Activated naive CD8-positive, alpha-beta T cell treated with anti-CD3 and anti-CD28 coated beads, Interleukin-2, amount 10 ng/mL, durations not matched to agents 7 days and 5 days (primary cell): ENCODE results near the gene EHHADH. TPM values are rescaled to one million over a fixed set of nuclear protein-coding genes. Genes with fewer than 3 reads are reported as not detected.
"Not testable (repeated sequence)": the region's sequence is repeated elsewhere in the genome, so short reads cannot be mapped to it uniquely, and the experiment has no call there.

Experiments
- ATAC-seq: fragments of 150-1000 bp; cut with Tn5 transposase; one replicate; pipeline ENCODE4 v1.10.0; 2021; ENCODE audit warnings: low read depth, moderate library complexity
- POLR2A ChIA-PET: fragments of 350-600 bp; sonication (Branson Sonifier 250); formaldehyde crosslinking; loops from one replicate; lab custom pipeline; 2021; ENCODE audit warnings: antibody characterized with exemption; lab: Charles Lee
- DNase-seq: peaks from one replicate; pipeline ENCODE4 v3.0.0; 2021
- H3K27ac Mint-ChIP-seq: one replicate; pipeline ENCODE4 v1.8.0; 2022; ENCODE audit warnings: mild to moderate bottlenecking, mixed read lengths
- H3K27me3 Mint-ChIP-seq: one replicate; pipeline ENCODE4 v1.8.0; 2022; ENCODE audit warnings: mild to moderate bottlenecking, moderate library complexity, mixed read lengths
- H3K36me3 Mint-ChIP-seq: one replicate; pipeline ENCODE4 v1.8.0; 2021; ENCODE audit warnings: mild to moderate bottlenecking, mixed read lengths
- H3K4me1 Mint-ChIP-seq: one replicate; pipeline ENCODE4 v1.8.0; 2021; ENCODE audit warnings: mixed read lengths
- H3K4me3 Mint-ChIP-seq: one replicate; pipeline ENCODE4 v1.8.0; 2022; ENCODE audit warnings: mild to moderate bottlenecking, moderate library complexity, mixed read lengths
- H3K9me3 Mint-ChIP-seq: one replicate; pipeline ENCODE4 v1.8.0; 2021; ENCODE audit warnings: mixed read lengths
- total RNA-seq, 2 experiments: library from RNA; stranded (reverse); gene quantifications; one replicate each; pipeline ENCODE4 v1.2.3, GENCODE V29; 2021

EHHADH gene
- total RNA-seq, 2 experiments from 2014 or later = 3.5 to 5.6 TPM

DNA sequence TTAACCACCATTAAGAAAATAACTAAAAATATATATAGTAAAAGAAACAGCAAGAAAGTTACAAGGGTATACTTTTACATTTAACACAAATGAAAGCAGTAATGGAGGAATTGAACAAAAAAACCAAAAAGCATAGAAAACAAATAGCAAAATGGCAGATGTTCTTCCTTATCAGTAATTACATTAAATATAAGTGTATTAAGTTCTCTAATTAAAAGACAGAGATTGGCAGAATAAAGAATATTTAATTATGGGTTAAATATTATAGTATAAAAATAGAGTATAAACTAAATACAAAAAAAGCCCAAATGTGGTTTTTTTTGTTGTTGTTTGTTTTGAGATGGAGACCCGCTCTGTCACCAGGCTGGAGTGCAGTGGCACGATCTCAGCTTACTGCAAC is 20.5 kb downstream of the EHHADH start:
- no peaks in the 10 kb centered on the region for H3K4me1 Mint-ChIP-seq

DNA sequence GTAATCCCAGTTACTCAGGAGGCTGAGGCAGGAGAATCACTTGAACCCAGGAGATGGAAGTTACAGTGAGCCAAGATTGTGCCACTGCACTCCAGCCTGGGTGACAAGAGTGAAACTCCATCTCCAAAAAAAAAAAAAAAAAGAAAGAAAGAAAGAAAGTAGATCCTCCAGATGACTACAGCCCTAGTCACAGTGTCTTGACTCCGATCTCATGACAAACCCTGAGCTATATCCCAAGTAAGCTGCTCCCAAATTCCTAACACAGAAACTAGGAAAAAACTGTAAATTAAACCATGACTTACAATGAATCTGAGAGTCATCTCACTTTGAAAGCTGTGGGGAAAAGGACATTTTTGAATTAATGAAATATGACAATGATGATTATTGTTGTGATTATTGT is 27.3 kb downstream of the EHHADH start:
- H3K4me3 Mint-ChIP-seq, DNase-seq, H3K9me3 Mint-ChIP-seq, H3K27ac Mint-ChIP-seq, H3K27me3 Mint-ChIP-seq, ATAC-seq, H3K4me1 Mint-ChIP-seq: not testable (repeated sequence)
- POLR2A ChIA-PET = interaction anchor here (0.7 kb wide), 1 partner anchor 514 kb away, joined by 4 read pairs; no protein-coding TSS in a partner anchor
- H3K36me3 Mint-ChIP-seq = peaks cover 13% of the 10 kb centered on the region

More for the DNA sequence above, 20.5 kb downstream of the EHHADH start:
- H3K27me3 Mint-ChIP-seq = no peaks in the 10 kb centered on the region
- H3K9me3 Mint-ChIP-seq = peaks cover 6% of the 10 kb centered on the region
- H3K27ac Mint-ChIP-seq = no peak overlapping the region
- POLR2A ChIA-PET = no interaction called here
- no peak for ATAC-seq
- DNase-seq = no peak
- H3K4me3 Mint-ChIP-seq = no peak overlapping the region
- H3K36me3 Mint-ChIP-seq = peaks cover 15% of the 10 kb centered on the region

DNA sequence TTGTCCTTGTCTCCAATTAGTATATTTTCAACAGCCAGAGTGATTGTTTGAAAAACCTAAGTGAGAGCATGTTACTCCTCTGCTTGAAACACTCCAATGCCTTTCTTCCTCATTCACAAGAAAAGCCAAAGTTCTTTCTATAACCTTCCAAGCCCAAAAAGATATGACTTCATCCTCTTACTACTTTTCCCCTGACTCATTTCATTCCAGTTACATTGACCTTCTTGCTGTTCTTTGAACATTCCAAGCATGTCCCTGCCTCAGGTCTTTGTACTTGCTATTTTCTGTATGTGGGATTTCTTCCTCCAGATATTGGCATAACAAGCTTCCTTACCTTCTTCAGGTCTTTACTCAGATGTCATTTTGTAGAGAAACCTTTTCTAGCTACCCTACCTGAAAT is 28.3 kb downstream of the EHHADH start:
- Mint-ChIP-seq H3K9me3 (no peaks in the 10 kb centered on the region), H3K36me3 (peaks cover 13% of the 10 kb centered on the region), H3K27ac (no peak overlapping the region), H3K27me3 (no peaks in the 10 kb centered on the region), H3K4me3 (no peak overlapping the region), H3K4me1 (no peaks in the 10 kb centered on the region)
- POLR2A ChIA-PET = no interaction called here
- DNase-seq = no peak
- no peak for ATAC-seq

DNA sequence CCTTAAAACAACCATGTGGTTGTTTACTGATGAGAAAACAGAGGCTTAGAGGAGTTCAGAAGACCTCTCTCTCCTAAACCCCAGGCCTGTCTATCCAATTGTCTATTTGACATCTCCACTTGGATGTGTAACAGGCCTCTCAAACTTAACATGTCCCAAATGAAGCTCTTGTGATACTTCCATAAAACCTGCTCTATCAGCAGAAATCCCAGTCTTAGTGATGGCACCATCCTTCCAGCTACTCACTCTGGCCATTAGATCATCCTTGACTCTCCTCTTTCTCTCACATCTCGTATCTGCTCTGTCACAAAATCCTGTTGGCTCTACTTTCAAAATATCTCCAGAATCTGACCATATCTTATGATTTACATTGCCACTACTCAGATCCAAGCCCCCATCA is 28.8 kb downstream of the EHHADH start:
- no peaks in the 10 kb centered on the region for H3K27me3 Mint-ChIP-seq
- no peak overlapping the region for H3K27ac Mint-ChIP-seq
- no peaks in the 10 kb centered on the region for H3K9me3 Mint-ChIP-seq
- POLR2A ChIA-PET = no interaction called here
- ATAC-seq (no peak), DNase-seq (no peak)
- H3K36me3 Mint-ChIP-seq = peaks cover 13% of the 10 kb centered on the region
- no peak overlapping the region for H3K4me3 Mint-ChIP-seq
- H3K4me1 Mint-ChIP-seq = no peaks in the 10 kb centered on the region

DNA sequence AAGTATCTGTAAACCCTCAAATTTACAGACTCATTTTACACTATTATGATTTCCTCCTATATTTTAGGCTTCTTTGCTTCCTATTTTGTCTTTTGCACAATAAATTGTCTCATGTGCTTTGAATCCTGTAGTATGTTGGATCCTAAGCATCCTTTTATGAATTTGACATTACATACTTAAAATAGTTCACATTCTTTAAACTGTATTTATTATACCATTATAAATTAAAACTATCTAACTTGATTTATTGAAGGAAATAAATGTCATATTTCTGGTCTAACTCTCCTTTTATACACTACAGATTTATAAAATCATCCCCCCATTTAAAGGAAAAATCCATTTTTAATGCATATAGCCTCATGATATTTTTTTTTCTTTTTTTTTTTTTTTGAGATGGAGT is 32.6 kb downstream of the EHHADH start:
- POLR2A ChIA-PET = no interaction called here
- ATAC-seq = no peak
- Mint-ChIP-seq H3K27ac (no peak overlapping the region), H3K4me1 (no peaks in the 10 kb centered on the region), H3K27me3 (no peaks in the 10 kb centered on the region), H3K9me3 (no peaks in the 10 kb centered on the region), H3K4me3 (no peak overlapping the region), H3K36me3 (peaks cover 6% of the 10 kb centered on the region)
- no peak for DNase-seq

DNA sequence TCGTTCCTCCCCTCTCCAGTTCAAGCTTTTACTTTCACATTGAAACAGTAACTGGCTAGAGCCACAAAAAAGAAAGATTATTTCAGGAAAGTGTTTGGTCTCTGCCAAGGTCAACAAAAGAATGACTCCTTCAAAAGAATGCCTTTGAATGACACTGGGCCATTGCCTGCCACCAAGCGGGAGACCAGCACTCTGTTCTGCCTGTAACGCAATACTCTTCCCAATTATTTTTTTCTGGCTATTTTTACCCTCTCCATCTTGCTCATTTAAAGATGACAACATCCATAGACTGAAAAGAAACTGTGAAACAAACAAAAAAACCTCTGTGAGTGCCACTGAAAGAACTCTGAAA is 37.3 kb downstream of the EHHADH start:
- DNase-seq (no peak), ATAC-seq (no peak)
- POLR2A ChIA-PET = no interaction called here
- Mint-ChIP-seq H3K27ac (no peak overlapping the region), H3K27me3 (no peaks in the 10 kb centered on the region), H3K36me3 (no peaks in the 10 kb centered on the region), H3K4me3 (no peak overlapping the region), H3K9me3 (no peaks in the 10 kb centered on the region), H3K4me1 (no peaks in the 10 kb centered on the region)

DNA sequence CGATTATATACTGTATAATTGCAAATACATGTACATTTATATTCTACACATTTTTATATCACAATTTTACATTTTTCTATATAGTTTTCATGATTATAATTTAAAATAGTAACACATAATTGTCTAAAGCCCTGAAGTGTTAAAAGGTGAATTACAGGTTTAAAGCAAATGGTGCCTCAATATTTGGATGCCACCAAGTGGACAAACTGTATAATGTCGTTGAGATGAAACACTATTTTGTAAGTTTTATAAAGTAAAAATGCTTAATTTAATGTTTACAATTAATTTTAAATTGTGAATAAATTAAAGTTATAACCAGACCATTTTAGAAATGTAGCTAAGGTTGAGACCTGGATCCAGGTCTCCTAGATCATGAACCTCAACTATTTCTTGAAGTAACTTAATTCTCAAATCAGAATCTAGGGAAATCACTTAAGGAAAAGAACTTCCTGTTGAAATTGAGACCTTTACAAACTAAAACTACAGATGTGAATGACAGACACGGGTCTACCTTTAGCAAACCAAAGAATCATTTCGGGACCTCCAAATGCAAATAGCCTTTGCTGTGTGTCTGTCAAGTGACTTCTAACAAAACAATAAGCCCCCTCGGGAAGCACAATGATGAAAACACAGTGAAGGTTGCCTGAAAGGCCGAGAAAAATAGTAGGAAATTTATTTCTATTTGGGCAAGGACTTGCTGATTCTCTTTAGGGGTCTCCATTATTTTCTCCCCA is 37.8 kb downstream of the EHHADH start:
- Mint-ChIP-seq H3K27ac (no peak overlapping the region), H3K36me3 (no peaks in the 10 kb centered on the region), H3K4me3 (no peak overlapping the region), H3K27me3 (no peaks in the 10 kb centered on the region), H3K4me1 (no peaks in the 10 kb centered on the region), H3K9me3 (no peaks in the 10 kb centered on the region)
- ATAC-seq = no peak
- POLR2A ChIA-PET = no interaction called here
- no peak for DNase-seq

DNA sequence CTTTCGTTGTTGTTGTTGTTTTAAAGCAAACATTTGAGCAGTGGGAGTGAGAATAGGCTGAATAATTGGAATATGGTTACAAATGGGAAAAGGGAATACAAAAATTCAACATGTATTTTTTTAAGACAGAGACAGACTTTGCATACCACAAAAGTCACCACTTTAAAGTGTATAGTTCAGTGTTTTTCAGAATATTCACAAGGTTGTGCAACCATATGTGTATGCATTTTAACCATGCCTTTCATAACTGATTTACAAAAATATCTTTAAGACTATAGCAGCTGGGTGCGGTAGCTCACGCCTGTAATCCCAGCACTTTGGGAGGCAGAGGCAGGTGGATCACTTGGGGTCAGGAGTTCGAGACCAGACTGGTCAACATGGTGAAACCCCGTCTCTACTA is 41.3 kb downstream of the EHHADH start:
- no peak overlapping the region for H3K4me3 Mint-ChIP-seq
- POLR2A ChIA-PET = no interaction called here
- H3K4me1 Mint-ChIP-seq = no peaks in the 10 kb centered on the region
- ATAC-seq (no peak), DNase-seq (no peak)
- H3K9me3 Mint-ChIP-seq = no peaks in the 10 kb centered on the region
- no peaks in the 10 kb centered on the region for H3K27me3 Mint-ChIP-seq
- H3K36me3 Mint-ChIP-seq = no peaks in the 10 kb centered on the region
- H3K27ac Mint-ChIP-seq = no peak overlapping the region

DNA sequence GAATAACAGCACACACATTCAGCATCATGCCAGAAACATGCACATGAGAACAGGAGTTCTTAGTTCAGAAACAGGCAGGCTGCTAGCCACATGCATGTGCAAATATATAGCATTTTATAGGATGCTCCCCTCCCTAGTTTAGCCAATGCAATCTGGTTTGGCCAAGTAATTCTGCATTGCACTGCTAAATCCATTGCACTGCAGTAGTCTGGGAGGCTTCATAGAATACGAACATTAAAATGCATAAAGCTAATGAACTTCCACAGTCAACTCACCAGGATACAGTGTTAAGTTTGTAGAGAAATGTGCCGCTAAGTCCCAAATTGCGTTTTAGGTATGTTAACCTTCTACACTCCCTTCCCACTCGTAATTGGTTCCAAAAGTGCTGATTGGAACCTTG is 41.8 kb downstream of the EHHADH start:
- H3K4me1 Mint-ChIP-seq = no peaks in the 10 kb centered on the region
- H3K36me3 Mint-ChIP-seq = no peaks in the 10 kb centered on the region
- no peak overlapping the region for H3K27ac Mint-ChIP-seq
- H3K9me3 Mint-ChIP-seq = no peaks in the 10 kb centered on the region
- POLR2A ChIA-PET = no interaction called here
- no peaks in the 10 kb centered on the region for H3K27me3 Mint-ChIP-seq
- ATAC-seq = no peak
- no peak for DNase-seq
- no peak overlapping the region for H3K4me3 Mint-ChIP-seq

DNA sequence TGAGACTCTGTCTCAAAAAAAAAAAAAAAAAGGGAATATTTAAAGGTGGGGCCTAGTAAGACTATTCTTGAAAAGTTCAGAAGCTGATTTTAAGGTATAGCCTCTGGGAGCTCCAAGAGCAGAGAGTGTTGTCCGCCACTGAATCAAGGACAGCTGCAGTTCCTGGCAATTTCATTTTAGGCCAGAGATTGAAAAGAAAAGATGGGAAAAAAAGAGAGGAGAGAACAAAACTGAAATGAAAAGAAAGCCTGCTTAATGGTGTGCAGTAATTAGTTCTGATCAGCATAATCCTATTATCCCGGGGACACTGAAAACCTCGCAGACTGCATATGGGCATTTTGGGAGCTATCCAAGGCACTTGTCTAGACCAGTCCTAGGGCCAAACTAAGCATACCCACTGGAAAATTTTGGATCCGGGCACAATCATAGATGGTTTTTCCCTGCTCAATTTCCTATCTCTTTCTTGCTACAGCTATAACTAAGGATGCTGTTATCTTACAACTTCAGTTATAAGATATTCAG is 43.2 kb downstream of the EHHADH start:
- POLR2A ChIA-PET = no interaction called here
- Mint-ChIP-seq H3K4me1 (no peaks in the 10 kb centered on the region), H3K27me3 (no peaks in the 10 kb centered on the region), H3K9me3 (no peaks in the 10 kb centered on the region), H3K4me3 (no peak overlapping the region), H3K36me3 (no peaks in the 10 kb centered on the region), H3K27ac (no peak overlapping the region)
- ATAC-seq = no peak
- no peak for DNase-seq

DNA sequence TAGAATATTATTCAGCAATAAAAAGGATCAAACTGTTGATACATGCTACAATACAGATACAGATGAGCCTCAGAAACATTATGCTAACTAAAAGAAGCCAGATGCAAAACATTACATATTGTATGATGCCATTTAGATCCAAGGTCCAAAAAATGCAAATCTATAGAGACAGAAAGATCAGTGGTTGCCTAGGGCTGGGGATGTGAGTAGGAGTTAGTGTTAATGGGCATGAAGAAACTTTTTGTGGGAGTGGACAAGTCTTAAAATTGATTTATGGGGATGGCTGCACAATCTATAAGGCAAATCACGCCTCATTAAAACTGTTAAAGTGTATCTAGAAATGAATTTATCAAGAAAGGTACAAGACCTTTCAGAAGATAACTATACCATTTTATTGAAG is 45.0 kb downstream of the EHHADH start:
- Mint-ChIP-seq H3K4me1 (no peaks in the 10 kb centered on the region), H3K27me3 (no peaks in the 10 kb centered on the region), H3K36me3 (no peaks in the 10 kb centered on the region), H3K9me3 (no peaks in the 10 kb centered on the region), H3K4me3 (no peak overlapping the region), H3K27ac (no peak overlapping the region)
- DNase-seq = no peak
- ATAC-seq = no peak
- POLR2A ChIA-PET = no interaction called here

DNA sequence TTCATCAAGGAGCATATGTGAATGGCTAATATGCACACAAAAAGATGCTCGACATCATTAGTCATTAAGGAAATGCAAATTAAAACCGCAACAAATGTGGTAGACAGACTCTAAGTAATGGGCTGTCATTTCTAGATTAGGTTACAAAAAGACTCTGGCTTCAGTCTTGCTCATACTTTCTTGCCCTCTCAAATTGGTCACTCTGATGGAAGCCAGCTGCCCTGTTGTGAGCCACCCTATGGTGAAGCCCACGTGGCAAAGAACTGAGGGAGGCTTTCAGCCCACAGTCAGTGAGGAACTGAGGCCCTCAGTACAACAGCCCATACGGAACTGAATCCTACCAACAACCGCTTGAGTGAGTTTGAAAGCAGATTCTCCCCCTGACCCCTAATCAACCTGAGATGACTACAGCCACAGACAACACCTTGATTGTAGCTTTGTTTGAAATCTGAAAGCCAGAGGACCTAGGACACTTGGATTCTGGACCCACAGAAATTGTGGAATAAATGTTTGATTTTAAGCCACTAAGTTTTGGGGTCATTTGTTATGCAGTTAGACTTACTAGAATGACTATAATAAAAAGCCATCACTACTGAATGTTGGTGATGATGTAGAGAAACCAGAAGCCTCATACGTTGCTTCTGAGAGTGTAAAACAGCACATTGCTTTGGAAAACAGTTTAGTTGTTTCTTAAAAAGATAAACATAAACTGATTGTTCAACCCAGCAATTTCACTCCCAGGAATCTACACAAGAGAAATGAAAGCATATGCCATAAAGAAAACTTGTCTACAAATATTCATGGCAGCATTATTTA is 45.7 kb downstream of the EHHADH start:
- POLR2A ChIA-PET = no interaction called here
- no peak overlapping the region for H3K4me3 Mint-ChIP-seq
- no peaks in the 10 kb centered on the region for H3K4me1 Mint-ChIP-seq
- no peaks in the 10 kb centered on the region for H3K27me3 Mint-ChIP-seq
- ATAC-seq = no peak
- no peaks in the 10 kb centered on the region for H3K36me3 Mint-ChIP-seq
- no peak overlapping the region for H3K27ac Mint-ChIP-seq
- DNase-seq = no peak
- no peaks in the 10 kb centered on the region for H3K9me3 Mint-ChIP-seq

DNA sequence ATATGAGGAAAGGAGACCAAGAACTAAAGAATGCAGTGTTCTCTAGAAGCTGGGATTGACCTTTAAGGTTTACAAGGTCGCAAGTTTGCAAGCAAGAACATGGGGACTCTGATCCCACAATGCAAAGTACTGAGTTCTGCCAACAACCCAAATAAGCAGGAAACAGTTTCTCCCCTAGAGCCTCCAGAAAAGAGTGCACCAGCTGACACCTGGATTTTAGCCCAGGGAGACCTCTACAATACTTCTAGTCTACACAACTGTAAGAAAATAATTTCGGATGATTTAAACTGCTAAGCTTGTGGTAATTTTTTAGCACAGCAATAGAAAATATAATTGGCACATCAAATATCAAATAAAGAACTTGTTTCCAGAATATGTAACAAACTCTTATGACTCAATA is 46.4 kb downstream of the EHHADH start:
- H3K27ac Mint-ChIP-seq = no peak overlapping the region
- POLR2A ChIA-PET = no interaction called here
- H3K27me3 Mint-ChIP-seq = no peaks in the 10 kb centered on the region

DNA sequence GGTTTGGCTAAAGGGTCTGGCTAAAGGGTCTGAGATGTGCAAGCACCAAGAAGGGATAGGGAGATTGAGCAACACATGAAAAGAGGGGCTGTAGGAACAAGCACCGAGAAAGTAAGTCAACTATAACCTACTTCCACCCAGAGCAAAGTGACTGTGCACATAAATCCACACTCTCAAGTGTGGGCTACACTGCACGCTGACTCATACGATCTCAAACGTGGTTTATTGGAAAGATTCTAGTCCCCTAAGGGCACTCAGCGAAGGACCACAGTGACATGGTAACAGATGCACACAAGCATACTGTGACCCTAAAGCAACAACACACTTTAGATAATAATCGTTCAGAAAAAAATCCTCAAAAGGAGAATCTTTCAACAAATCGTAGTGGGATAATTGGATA is 48.0 kb downstream of the EHHADH start:
- POLR2A ChIA-PET = no interaction called here
- Mint-ChIP-seq H3K4me3 (no peak overlapping the region), H3K36me3 (no peaks in the 10 kb centered on the region), H3K27me3 (no peaks in the 10 kb centered on the region), H3K4me1 (no peaks in the 10 kb centered on the region), H3K27ac (no peak overlapping the region), H3K9me3 (no peaks in the 10 kb centered on the region)
- DNase-seq (no peak), ATAC-seq (no peak)

More for the DNA sequence above, 46.4 kb downstream of the EHHADH start:
- ATAC-seq = no peak
- H3K4me3 Mint-ChIP-seq = no peak overlapping the region
- no peaks in the 10 kb centered on the region for H3K9me3 Mint-ChIP-seq
- H3K4me1 Mint-ChIP-seq = no peaks in the 10 kb centered on the region
- H3K36me3 Mint-ChIP-seq = no peaks in the 10 kb centered on the region
- no peak for DNase-seq
